Endothelial cell of umbilical vein (primary cell): Measurements from ENCODE around the gene NMT2. TPM values are rescaled to one million over a fixed set of nuclear protein-coding genes. Genes with fewer than 3 reads are reported as not detected.

Experiments
- BruUV-seq: library from RNA; stranded (reverse); fragments of 400-500 nt; replicated peaks from 2 replicates; lab custom pipeline; 2021; lab: Mats Ljungman, UMichigan
- CTCF ChIA-PET: fragments of 300-600, 350-600 bp; sonication (Branson Sonifier 250); formaldehyde crosslinking; loops from one replicate; lab custom pipeline; 2021; ENCODE audit warnings: antibody characterized with exemption, inconsistent platforms; lab: Charles Lee
- POLR2A ChIA-PET: fragments of 300-600, 350-600 bp; sonication (Branson Sonifier 250); formaldehyde crosslinking; loops from one replicate; lab custom pipeline; 2021; ENCODE audit warnings: antibody characterized with exemption, inconsistent platforms; lab: Charles Lee
- DNase-seq: peaks from one replicate; pipeline ENCODE4 v3.0.0-alpha.2; 2011; ENCODE audit warnings: low read depth, low spot score
- FAIRE-seq: peaks from 2 replicates; lab custom pipeline; 2011; peaks lifted over from hg19 to GRCh38; lab: Jason Lieb, UNC
- H2AFZ ChIP-seq: 2 replicates; pipeline ENCODE4 v1.6.0; 2012; ENCODE audit warnings: low read depth, low read length, control low read depth, inconsistent platforms
- H3K27ac ChIP-seq: 2 replicates; pipeline ENCODE4 v1.5.1; 2011; ENCODE audit warnings: low read depth, mild to moderate bottlenecking, control low read depth, low read length, moderate library complexity; ENCODE audit not compliant: insufficient read depth
- H3K27me3 ChIP-seq, 2 experiments: 2 replicates each; pipeline versions ENCODE4 v1.6.0 to v1.6.1; 2011; ENCODE audit warnings: low read length in 2 of 2, mixed read lengths in 1 of 2; ENCODE audit not compliant: control insufficient read depth in 2 of 2, insufficient read depth in 2 of 2
- H3K36me3 ChIP-seq, 2 experiments: 2 replicates in 1 of 2; 3 replicates in 1 of 2; pipeline ENCODE4 v1.5.1; 2011; ENCODE audit warnings: low read length in 2 of 2, mild to moderate bottlenecking in 1 of 2, moderate library complexity in 1 of 2; ENCODE audit not compliant: control insufficient read depth in 2 of 2, insufficient read depth in 2 of 2; ENCODE audit errors: extremely low read depth in 1 of 2
- H3K4me1 ChIP-seq: 3 replicates; pipeline ENCODE4 v1.5.1; 2011; ENCODE audit warnings: mild to moderate bottlenecking, low read length; ENCODE audit not compliant: control insufficient read depth, insufficient read depth; ENCODE audit errors: extremely low read depth
- H3K4me2 ChIP-seq: 2 replicates; pipeline ENCODE4 v1.6.1; 2011; ENCODE audit warnings: low read length, control low read depth, mixed read lengths; ENCODE audit not compliant: insufficient read depth
- H3K4me3 ChIP-seq, 3 experiments: fragments of 200-600 bp in 1 of 3; sonication (generic), shearing (Covaris generic) in 1 of 3; replicated peaks in 1 of 3; 2 replicates each; pipeline ENCODE4 v1.5.1; 2011 to 2016; ENCODE audit warnings: control low read depth in 3 of 3, low read length in 3 of 3, mild to moderate bottlenecking in 2 of 3, inconsistent platforms in 1 of 3, low read depth in 1 of 3, moderate library complexity in 1 of 3; ENCODE audit not compliant: insufficient read depth in 1 of 3
- H3K79me2 ChIP-seq: 2 replicates; pipeline ENCODE4 v1.6.0; 2012; ENCODE audit warnings: low read length, inconsistent platforms; ENCODE audit not compliant: control insufficient read depth, insufficient read depth
- H3K9ac ChIP-seq: replicated peaks from 2 replicates; pipeline ENCODE3; 2011; ENCODE audit warnings: low read length, control low read depth; ENCODE audit not compliant: insufficient read depth; ENCODE audit errors: extremely low read depth
- H3K9me1 ChIP-seq: replicated peaks from 3 replicates; pipeline ENCODE4 v1.6.0; 2011; ENCODE audit warnings: mild to moderate bottlenecking, low read length; ENCODE audit not compliant: control insufficient read depth, insufficient read depth; ENCODE audit errors: extremely low read depth
- H3K9me3 ChIP-seq: replicated peaks from 2 replicates; pipeline ENCODE4 v1.5.1; 2012; ENCODE audit warnings: low read length, inconsistent platforms; ENCODE audit not compliant: control insufficient read depth, insufficient read depth
- H4K20me1 ChIP-seq: replicated peaks from 2 replicates; pipeline ENCODE3; 2011; ENCODE audit warnings: mild to moderate bottlenecking, low read length; ENCODE audit not compliant: control insufficient read depth, insufficient read depth; ENCODE audit errors: extremely low read depth
- EZH2 ChIP-seq: IDR thresholded peaks from 2 replicates; pipeline ENCODE4 v1.6.1; 2012; ENCODE audit warnings: borderline replicate concordance, low read depth, mild to moderate bottlenecking, moderate library complexity, low read length, inconsistent platforms; ENCODE audit not compliant: severe bottlenecking
- FOS ChIP-seq: IDR thresholded peaks from 2 replicates; pipeline ENCODE4 v1.6.1; 2011; ENCODE audit warnings: mild to moderate bottlenecking, low read length, moderate library complexity, borderline replicate concordance; ENCODE audit not compliant: insufficient read depth
- GATA2 ChIP-seq: IDR thresholded peaks from 2 replicates; pipeline ENCODE4 v1.7.0; 2011; ENCODE audit warnings: low read depth, mild to moderate bottlenecking, moderate library complexity, mixed read lengths, low read length; ENCODE audit not compliant: insufficient read length, insufficient read depth
- JUN ChIP-seq: IDR thresholded peaks from 2 replicates; pipeline ENCODE4 v1.6.1; 2011; ENCODE audit warnings: borderline replicate concordance, low read depth; ENCODE audit not compliant: insufficient read length, insufficient read depth
- MAX ChIP-seq: IDR thresholded peaks from 2 replicates; pipeline ENCODE4 v1.6.1; 2011; ENCODE audit not compliant: insufficient read depth, insufficient read length
- MYC ChIP-seq: IDR thresholded peaks from one replicate; pipeline ENCODE4 v1.6.1; 2011; ENCODE audit warnings: mild to moderate bottlenecking, low read depth, low read length
- POLR2A ChIP-seq: IDR thresholded peaks from 2 replicates; pipeline ENCODE4 v1.6.1; 2012; ENCODE audit warnings: low read depth, mild to moderate bottlenecking, control low read depth, low read length
- POLR2AphosphoS5 ChIP-seq: IDR thresholded peaks from 2 replicates; pipeline ENCODE4 v1.6.1; 2012; ENCODE audit warnings: low read depth, mild to moderate bottlenecking, control low read depth, low read length, moderate library complexity; ENCODE audit not compliant: insufficient read depth
- dilution Hi-C: fragments of 300-500 bp; cut with MboI; formaldehyde crosslinking; loops from one replicate; pipeline ENCODE4 v1.15.0; 2019; ENCODE audit warnings: low sequenced_read_pairs; ENCODE audit not compliant: extremely low pct_ligation_motif_present
- intact Hi-C: fragments of 100-400 bp; cut with micrococcal nuclease; formaldehyde crosslinking; loops from one replicate; pipeline ENCODE4 v1.10.0; 2022
- polyA plus RNA-seq, 4 experiments: library from polyadenylated mRNA; depleted of rRNA in 3 of 4; stranded (reverse) in 3 of 4; unstranded in 1 of 4; fragments of >200 nt; gene quantifications; 2 replicates each; pipeline versions ENCODE4 v1.2.1 to v1.2.3, GENCODE V29; 2011 to 2012; ENCODE audit warnings: missing spikeins in 1 of 4
- total RNA-seq: library from RNA; stranded (reverse); gene quantifications from 2 replicates; pipeline ENCODE4 v1.2.3, GENCODE V29; 2021
- TF ChIP-seq, protein P1 (sequence below), 2 donors: IDR thresholded peaks; 1 replicate in 1 of 2; 2 replicates in 1 of 2; pipeline ENCODE4 v1.5.1; 2011; ENCODE audit warnings: low read length in 2 of 2, mild to moderate bottlenecking in 2 of 2, moderate library complexity in 2 of 2, control low read depth in 1 of 2, inconsistent platforms in 1 of 2, low read depth in 1 of 2; ENCODE audit not compliant: insufficient read depth in 1 of 2; ENCODE audit errors: extremely low read depth in 1 of 2

Gene NMT2
- total and polyA plus RNA-seq, 2 donors (not counting 3 experiments of a cell fraction or from before 2014, with no cell fraction given) = 39.0 to 109 TPM

DNA sequence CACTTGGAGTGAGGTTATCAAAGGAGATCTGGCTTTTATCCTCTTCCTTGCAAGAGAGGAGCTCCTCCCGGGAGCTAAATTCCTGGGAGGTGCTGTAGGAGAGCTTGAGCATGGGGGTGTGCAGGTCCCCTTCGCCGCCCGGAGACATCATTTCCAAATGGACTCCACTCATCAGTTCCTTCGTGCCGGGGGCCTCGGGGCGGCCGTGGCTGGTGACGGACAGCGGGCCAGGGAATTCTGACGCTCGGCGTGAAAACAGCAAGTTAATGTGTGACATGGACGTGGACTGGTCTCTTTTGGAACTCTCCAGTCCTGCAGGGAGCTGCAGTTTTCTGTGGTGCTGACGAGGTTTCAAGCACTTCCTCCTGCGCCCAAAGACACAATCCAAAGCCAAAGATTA is 45.7 kb upstream of the NMT2 start:
- Histone ChIP-seq H3K27me3 (no peaks in the 10 kb centered on the region), H3K4me1 (peaks cover 19% of the 10 kb centered on the region), H3K9me1 (no peaks in the 10 kb centered on the region), H3K9me3 (no peaks in the 10 kb centered on the region), H4K20me1 (no peaks in the 10 kb centered on the region), H2AFZ (no peak overlapping the region), H3K79me2 (peaks cover 13% of the 10 kb centered on the region), H3K4me3 (no peak overlapping the region), H3K27ac (no peak overlapping the region), H3K36me3 (peaks cover 10 to 13% of the 10 kb centered on the region in 2 experiments), H3K4me2 (no peak overlapping the region), H3K9ac (no peak overlapping the region)
- intact Hi-C loops (no loop called here), dilution Hi-C loops (no loop called here)
- DNase-seq (no peak), FAIRE-seq (no peak)
- ChIA-PET CTCF (interaction anchor here (4.9 kb wide), 1 partner anchor 157 kb away, joined by 24 read pairs; the partner anchor contains the start of gene FAM171A1), POLR2A (no interaction called here)
- TF ChIP-seq, protein P1, sequence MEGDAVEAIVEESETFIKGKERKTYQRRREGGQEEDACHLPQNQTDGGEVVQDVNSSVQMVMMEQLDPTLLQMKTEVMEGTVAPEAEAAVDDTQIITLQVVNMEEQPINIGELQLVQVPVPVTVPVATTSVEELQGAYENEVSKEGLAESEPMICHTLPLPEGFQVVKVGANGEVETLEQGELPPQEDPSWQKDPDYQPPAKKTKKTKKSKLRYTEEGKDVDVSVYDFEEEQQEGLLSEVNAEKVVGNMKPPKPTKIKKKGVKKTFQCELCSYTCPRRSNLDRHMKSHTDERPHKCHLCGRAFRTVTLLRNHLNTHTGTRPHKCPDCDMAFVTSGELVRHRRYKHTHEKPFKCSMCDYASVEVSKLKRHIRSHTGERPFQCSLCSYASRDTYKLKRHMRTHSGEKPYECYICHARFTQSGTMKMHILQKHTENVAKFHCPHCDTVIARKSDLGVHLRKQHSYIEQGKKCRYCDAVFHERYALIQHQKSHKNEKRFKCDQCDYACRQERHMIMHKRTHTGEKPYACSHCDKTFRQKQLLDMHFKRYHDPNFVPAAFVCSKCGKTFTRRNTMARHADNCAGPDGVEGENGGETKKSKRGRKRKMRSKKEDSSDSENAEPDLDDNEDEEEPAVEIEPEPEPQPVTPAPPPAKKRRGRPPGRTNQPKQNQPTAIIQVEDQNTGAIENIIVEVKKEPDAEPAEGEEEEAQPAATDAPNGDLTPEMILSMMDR (IDR thresholded peaks at IDR 0.05; ENCODE audit: extremely low read depth in 1 of 2, insufficient read depth in 1 of 2, low read depth in 1 of 2, low read length in 2 of 2) = no peak
- TF ChIP-seq GATA2 = no peak
- TF ChIP-seq EZH2 = no peak
- no peak for TF ChIP-seq MAX
- TF ChIP-seq JUN = no peak
- TF ChIP-seq FOS = no peak
- no peak for TF ChIP-seq POLR2AphosphoS5
- no peak for TF ChIP-seq POLR2A
- no peak for TF ChIP-seq MYC
- no TSS peak for BruUV-seq
